GM10248 (cell line): Measurements from ENCODE around the gene KANK2.
"Not testable (repeated sequence)": the region's sequence is repeated elsewhere in the genome, so short reads cannot be mapped to it uniquely, and the experiment has no call there.

Experiments used
- CTCF ChIA-PET: fragments of 300-600 bp; sonication (Branson Sonifier 250); formaldehyde crosslinking; extraction: SDS; loops from one replicate; lab custom pipeline; 2021; ENCODE audit warnings: antibody characterized with exemption; lab: Yijun Ruan, JAX
- POLR2A ChIA-PET: fragments of 350-650 bp; sonication (Branson Sonifier 250); formaldehyde crosslinking; extraction: SDS; loops from one replicate; lab custom pipeline; 2020; ENCODE audit warnings: antibody characterized with exemption; lab: Yijun Ruan, JAX
- DNase-seq: peaks from one replicate; pipeline ENCODE4 v3.0.0; 2012; ENCODE audit errors: extremely low spot score
- CTCF ChIP-seq: IDR thresholded peaks from 2 replicates; pipeline ENCODE4 v1.5.1; 2012; ENCODE audit warnings: mild to moderate bottlenecking, low read depth; ENCODE audit errors: extremely low read depth, missing control alignments, control extremely low read depth

The KANK2 gene

GRCh38 chr19:11187441-11187840 lies 9.9 kb downstream of the KANK2 start:
- ChIA-PET CTCF (interaction anchor here (0.7 to 1.3 kb wide), 3 partner anchors 16 to 251 kb away, joined by 3 to 4 read pairs (median 3); no protein-coding TSS in a partner anchor), POLR2A (no interaction called here)
- no peak for TF ChIP-seq CTCF
- no peak for DNase-seq

DNA sequence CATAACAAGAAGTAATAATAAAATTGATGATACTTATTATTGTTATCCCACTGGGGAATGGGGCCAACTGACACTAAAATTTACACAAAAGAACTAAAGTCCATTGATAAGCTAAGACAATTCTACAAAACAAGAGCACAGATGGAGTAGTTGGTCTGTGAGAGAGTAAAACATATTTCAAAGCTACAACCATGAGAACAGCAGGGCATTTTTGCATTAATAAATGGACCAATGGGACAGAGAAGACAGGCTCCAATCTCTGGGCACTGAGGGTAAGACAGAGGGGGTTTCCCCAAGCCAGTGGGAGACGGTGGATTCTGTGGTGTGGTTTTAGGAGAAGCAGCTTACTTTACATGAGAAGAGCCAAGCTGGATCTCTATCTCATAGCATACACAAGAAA lies 14.4 kb downstream of the KANK2 start:
- no peak for DNase-seq
- TF ChIP-seq CTCF: no peak
- ChIA-PET CTCF (interaction anchor here (0.9 to 1.1 kb wide), 3 partner anchors 9 to 56 kb away, joined by 3 read pairs; no protein-coding TSS in a partner anchor), POLR2A (no interaction called here)

DNA sequence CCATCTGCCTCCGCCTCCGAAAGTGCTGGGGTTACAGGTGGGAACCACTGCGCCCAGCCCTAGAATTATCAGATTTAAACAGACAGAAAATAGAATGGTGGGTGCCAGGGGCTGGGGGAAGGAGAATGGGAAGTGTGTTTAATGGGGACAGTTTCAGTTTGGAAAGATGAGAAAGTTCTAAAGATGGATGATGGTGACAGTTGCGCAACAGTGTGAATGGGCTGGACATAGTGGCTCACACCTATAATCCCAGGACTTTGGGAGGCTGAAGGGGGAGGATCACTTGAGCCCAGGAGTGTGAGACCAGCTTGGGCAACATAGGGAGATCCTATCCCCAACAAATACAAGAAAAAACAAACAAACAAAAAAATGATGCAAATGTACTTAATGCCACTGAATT lies 15.9 kb downstream of the KANK2 start:
- POLR2A ChIA-PET: no interaction called here
- no peak for TF ChIP-seq CTCF
- no peak for DNase-seq
- CTCF ChIA-PET: no interaction called here

DNA sequence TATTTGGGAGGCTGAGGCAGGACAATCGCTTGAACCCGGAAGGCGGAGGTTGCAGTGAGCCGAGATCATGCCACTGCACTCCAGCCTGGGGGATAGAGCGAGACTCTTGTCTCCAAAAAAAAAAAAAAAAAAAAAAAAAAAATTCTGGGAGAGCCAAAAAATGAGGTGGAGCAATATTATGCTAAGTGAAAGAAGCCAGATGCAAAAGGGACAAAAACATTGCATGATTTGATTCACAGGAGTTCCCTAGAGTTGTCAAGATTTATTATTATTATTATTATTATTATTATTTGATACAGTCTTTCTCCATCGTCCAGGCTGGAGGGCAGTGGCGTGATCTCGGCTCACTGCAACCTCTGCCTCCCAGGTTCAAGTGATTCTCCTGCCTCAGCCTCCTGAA lies 16.4 kb downstream of the KANK2 start:
- CTCF ChIA-PET, POLR2A ChIA-PET, DNase-seq: not testable (repeated sequence)

GRCh38 chr19:11180346-11180745 lies 17.0 kb downstream of the KANK2 start:
- DNase-seq: no peak
- TF ChIP-seq CTCF: no peak
- ChIA-PET POLR2A (no interaction called here), CTCF (no interaction called here)

DNA sequence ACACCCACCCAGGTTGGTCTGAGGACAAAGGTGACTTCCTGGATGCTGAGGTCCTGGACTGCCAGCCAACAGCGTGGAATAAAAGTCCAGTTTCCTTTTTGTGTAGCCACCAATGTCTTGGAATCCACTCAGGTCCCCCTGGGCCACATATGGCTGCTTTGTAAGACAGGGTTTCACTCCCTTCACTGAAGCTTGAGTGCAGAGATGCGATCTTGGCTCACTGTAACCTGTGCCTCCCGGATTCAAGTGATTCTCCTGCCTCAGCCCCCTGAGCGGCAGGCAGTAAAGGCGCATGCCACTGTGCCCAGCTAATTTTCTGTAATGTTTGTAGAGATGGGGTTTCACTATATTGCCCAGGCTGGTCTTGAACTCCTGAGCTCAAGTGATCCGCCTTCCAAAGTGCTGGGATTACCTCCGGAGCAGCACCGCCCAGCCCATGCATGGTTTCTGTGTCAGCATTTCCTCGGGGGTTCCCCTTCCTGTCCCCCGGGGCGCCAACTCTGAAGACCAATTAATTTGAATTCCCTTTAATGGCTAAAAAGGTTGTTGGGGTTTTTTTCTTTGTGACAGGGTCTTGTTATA lies 17.5 kb downstream of the KANK2 start:
- TF ChIP-seq CTCF: no peak
- POLR2A ChIA-PET: no interaction called here
- CTCF ChIA-PET: no interaction called here
- peak; percentile 74 for DNase-seq

DNA sequence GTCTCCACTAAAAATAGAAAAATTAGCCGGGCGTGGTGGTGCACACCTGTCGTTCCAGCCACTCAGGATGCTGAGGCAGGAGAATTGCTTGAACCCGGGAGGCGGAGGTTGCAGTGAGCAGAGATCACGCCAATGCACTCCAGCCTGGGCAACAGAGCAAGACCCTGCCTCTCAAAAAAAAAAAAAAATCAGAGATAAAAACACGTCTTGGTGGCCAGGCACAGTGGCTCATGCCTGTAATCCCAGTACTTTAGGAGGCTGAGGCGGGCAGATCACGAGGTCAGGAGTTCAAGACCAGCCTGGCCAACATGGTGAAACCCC lies 18.2 kb downstream of the KANK2 start:
- CTCF ChIA-PET, POLR2A ChIA-PET: not testable (repeated sequence)

DNA sequence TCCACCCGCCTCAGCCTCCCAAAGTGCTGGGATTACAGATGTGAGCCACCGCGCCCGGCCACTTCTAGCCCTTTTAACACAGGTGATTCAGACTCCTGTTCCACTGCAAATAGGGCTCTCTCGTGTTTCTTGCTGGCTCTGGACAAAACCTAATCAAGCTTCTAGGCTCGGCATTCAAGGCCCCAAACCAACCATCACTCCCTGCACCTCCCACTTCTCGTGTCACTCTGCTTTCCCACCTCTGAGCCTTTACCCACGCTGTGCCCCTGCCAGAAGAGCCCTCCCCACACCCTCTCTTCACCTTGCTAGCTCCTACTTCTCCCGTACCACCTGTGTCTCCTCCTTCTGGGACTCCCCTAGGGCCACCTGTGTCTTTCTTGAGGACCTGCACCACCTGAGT lies 19.8 kb downstream of the KANK2 start:
- POLR2A ChIA-PET: no interaction called here
- TF ChIP-seq CTCF: no peak
- CTCF ChIA-PET: interaction anchor here (0.8 to 1.4 kb wide), 3 partner anchors 13 to 203 kb away, joined by 3 read pairs; no protein-coding TSS in a partner anchor
- DNase-seq: no peak

More for the DNA sequence above, 18.2 kb downstream of the KANK2 start:
- DNase-seq: not testable (repeated sequence)
